Measurements from ENCODE around the gene TEX52. TPM values are rescaled to one million over a fixed set of nuclear protein-coding genes. Genes with fewer than 3 reads are reported as not detected.

The TEX52 gene
- total and polyA plus RNA-seq, 4 donors, result not detected

- Histone ChIP-seq H3K27me3 (ENCODE audit: control insufficient read depth in 3 of 3, insufficient read depth in 3 of 3, low read length in 2 of 3) (no peaks in the 10 kb centered on the region), H3K9me3 (ENCODE audit: control insufficient read depth in 4 of 4, insufficient read depth in 3 of 4, low read length in 3 of 4) (no peaks in the 10 kb centered on the region), H3K9ac (ENCODE audit: insufficient read depth in 1 of 2, low read length in 2 of 2) (no peak overlapping the region), H3K27ac (ENCODE audit: low read depth in 1 of 2, low read length in 1 of 2) (no peak overlapping the region), H3K36me3 (ENCODE audit: control insufficient read depth in 4 of 4, insufficient read depth in 4 of 4, low read length in 4 of 4) (peaks cover 29 to 40% (median 31%) of the 10 kb centered on the region in 4 donors), H3K4me3 (no peak overlapping the region), H3K4me1 (ENCODE audit: control insufficient read depth in 5 of 5, insufficient read depth in 5 of 5, low read length in 5 of 5) (peaks cover 0 to 7% (median 0%) of the 10 kb centered on the region in 5 donors)
- TF ChIP-seq CTCF (IDR thresholded peaks at IDR 0.05; ENCODE audit: control extremely low read depth, extremely low read depth), result no peak
- DNase-seq, result no peak
- WGBS, 2 donors, result 61 to 77% methylated on average over 2 of the region's 2 CpGs
- no peak for ATAC-seq (ENCODE audit: insufficient read depth, low FRiP score)
These were observed 51.7 kb downstream of the TEX52 start for GRCh38 chr12:2805143-2805520.

GRCh38 chr12:2804393-2805142, 52.3 kb downstream of the TEX52 start:
- peak; percentile 56 to 72 (median 62) for DNase-seq
- H3K27me3 ChIP-seq (ENCODE audit: control insufficient read depth in 3 of 3, insufficient read depth in 3 of 3, low read length in 2 of 3), result no peaks in the 10 kb centered on the region
- no peak for ATAC-seq (ENCODE audit: insufficient read depth, low FRiP score)

GRCh38 chr12:2803635-2804392, 53.0 kb downstream of the TEX52 start:
- TF ChIP-seq CTCF (IDR thresholded peaks at IDR 0.05; ENCODE audit: control extremely low read depth, extremely low read depth), result no peak
- ATAC-seq (ENCODE audit: insufficient read depth, low FRiP score), result no peak
- WGBS, 2 donors, result 81 to 82% methylated on average over 7 of the region's 7 CpGs
- peak overlapping the region in 1 of 2 donors; percentile 7 for H3K27ac ChIP-seq (ENCODE audit: low read depth in 1 of 2, low read length in 1 of 2)
- H3K4me1 ChIP-seq (ENCODE audit: control insufficient read depth in 5 of 5, insufficient read depth in 5 of 5, low read length in 5 of 5), result peaks cover 0 to 7% (median 0%) of the 10 kb centered on the region in 5 donors
- DNase-seq, result no peak
- H3K9me3 ChIP-seq (ENCODE audit: control insufficient read depth in 4 of 4, insufficient read depth in 3 of 4, low read length in 3 of 4), result no peaks in the 10 kb centered on the region
- peaks cover 35 to 53% (median 44%) of the 10 kb centered on the region in 4 donors for H3K36me3 ChIP-seq (ENCODE audit: control insufficient read depth in 4 of 4, insufficient read depth in 4 of 4, low read length in 4 of 4)
- no peaks in the 10 kb centered on the region for H3K27me3 ChIP-seq (ENCODE audit: control insufficient read depth in 3 of 3, insufficient read depth in 3 of 3, low read length in 2 of 3)
- no peak overlapping the region for H3K9ac ChIP-seq (ENCODE audit: insufficient read depth in 1 of 2, low read length in 2 of 2)
- no peak overlapping the region for H3K4me3 ChIP-seq

More at GRCh38 chr12:2804393-2805142, 52.3 kb downstream of the TEX52 start:
- Histone ChIP-seq H3K27ac (ENCODE audit: low read depth in 1 of 2, low read length in 1 of 2) (no peak overlapping the region), H3K36me3 (ENCODE audit: control insufficient read depth in 4 of 4, insufficient read depth in 4 of 4, low read length in 4 of 4) (peaks cover 35 to 46% (median 36%) of the 10 kb centered on the region in 4 donors), H3K4me1 (ENCODE audit: control insufficient read depth in 5 of 5, insufficient read depth in 5 of 5, low read length in 5 of 5) (peaks cover 0 to 7% (median 0%) of the 10 kb centered on the region in 5 donors), H3K4me3 (no peak overlapping the region), H3K9me3 (ENCODE audit: control insufficient read depth in 4 of 4, insufficient read depth in 3 of 4, low read length in 3 of 4) (no peaks in the 10 kb centered on the region), H3K9ac (ENCODE audit: insufficient read depth in 1 of 2, low read length in 2 of 2) (no peak overlapping the region)
- TF ChIP-seq CTCF (IDR thresholded peaks at IDR 0.05; ENCODE audit: control extremely low read depth, extremely low read depth), result no peak
- WGBS, 2 donors, result 66 to 73% methylated on average over 5 of the region's 5 CpGs

Measured in lung (tissue), 12 donors.